GM19463 (cell line): ENCODE measurements around the gene UBL7.
A peak's percentile ranks its signal among the peaks of the same experiment; 100 is the strongest.
"Not testable (repeated sequence)": the region's sequence is repeated elsewhere in the genome, so short reads cannot be mapped to it uniquely, and the experiment has no call there.

Source experiments
- ATAC-seq: cut with Tn5 transposase; IDR thresholded peaks from one replicate; pipeline ENCODE4 v1.9.1; 2021; ENCODE audit warnings: mild to moderate bottlenecking, moderate library complexity; ENCODE audit not compliant: unreplicated experiment

The UBL7 gene, protein sequence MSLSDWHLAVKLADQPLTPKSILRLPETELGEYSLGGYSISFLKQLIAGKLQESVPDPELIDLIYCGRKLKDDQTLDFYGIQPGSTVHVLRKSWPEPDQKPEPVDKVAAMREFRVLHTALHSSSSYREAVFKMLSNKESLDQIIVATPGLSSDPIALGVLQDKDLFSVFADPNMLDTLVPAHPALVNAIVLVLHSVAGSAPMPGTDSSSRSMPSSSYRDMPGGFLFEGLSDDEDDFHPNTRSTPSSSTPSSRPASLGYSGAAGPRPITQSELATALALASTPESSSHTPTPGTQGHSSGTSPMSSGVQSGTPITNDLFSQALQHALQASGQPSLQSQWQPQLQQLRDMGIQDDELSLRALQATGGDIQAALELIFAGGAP

DNA sequence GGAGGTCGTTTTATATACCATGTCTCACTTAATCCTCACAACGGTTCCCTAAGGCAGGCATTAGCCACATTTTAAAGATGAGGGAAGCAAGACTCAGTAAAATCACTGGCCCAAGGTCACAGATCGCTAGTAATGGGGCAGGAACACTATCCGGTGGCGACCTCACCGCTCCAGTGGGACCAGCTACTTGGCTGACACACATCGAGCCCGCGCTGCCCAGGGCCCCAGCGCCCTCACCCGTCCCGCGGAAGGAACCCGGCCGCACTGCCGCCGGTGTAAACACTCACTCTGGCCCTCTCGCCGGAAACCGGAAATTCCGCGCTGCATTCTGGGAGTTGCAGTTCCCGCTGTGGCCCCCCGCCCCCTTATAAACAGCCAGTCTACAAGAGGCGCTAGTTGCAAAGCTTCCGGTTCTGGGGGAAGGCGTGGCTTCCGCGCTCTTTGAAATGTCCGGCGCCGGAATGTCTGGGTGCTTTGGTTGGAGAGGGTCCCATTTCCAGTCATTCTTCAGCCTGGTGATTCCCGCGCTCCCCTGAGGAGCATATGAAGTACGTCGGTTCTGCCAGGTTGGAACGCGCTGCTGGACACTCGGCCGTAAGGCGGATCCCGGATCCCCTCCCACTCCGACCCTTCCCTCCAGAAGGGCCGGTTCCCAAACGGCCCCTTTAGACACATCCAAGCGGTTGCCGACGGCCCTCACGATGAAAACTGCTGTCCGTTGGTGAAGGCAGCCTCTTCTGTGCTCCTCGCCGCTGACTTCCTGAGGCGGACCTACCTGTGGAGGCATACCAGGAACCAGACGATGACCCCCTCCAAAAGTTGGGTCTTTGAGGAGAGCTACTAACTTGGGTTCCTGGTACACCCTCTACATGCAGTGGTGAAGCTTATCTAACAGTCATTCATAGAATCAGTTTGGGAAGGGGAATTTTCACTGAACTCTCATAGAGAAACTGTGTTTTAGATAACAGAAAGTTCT is at the start of gene UBL7:
Gene UBL7, minus strand, starts transcription at position 290 of the 976 bp plus-strand sequence. CDS start 2,293 bp downstream, outside the sequence.
- peak; percentile 87 for ATAC-seq

DNA sequence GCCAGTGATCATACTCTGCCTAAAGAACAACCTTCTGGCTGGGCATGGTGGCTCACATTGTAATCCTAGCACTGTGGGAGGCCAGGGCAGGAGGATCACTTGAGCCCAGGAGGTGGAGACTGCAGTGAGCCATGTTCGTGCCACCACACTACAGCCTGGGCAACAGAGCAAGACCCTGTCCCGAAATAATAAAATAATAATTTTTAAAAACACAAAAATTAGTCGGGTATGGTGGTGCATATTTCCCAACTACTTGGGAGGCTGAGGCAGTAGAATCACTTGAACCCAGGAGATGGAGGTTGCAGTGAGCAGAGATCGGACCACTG is 45.5 kb upstream of the UBL7 start:
- no peak for ATAC-seq

DNA sequence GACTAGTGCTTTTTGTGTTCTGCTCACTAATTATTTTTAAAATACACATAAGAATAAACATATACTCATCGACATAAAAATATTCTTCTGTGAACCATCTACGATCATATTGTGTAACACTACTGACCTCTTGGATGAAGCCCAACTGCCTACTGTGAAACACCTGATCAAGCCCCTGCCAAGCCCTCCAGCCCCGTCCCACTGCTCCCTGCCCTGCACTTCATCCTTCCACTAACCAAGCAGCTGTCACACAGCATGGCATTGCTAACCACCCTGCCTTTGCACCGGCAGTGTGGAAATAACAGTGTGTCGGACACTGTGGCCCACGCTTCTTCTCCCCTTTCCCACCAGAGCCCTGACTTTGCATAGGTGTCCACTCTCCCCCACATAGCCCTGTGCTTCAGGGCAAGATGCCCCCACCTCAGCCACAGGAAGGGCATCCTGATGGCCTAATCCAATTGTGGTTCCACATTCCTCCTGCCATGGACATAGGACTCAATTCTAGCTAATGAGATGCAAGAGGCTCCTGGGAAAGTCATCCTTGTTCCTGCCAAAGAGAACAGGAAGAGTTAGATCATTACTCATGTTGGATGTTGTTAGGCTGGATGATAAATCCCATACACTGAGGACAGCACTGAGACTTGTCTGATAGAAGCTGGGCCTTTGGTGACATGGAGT is 45.0 kb upstream of the UBL7 start:
- no peak for ATAC-seq

DNA sequence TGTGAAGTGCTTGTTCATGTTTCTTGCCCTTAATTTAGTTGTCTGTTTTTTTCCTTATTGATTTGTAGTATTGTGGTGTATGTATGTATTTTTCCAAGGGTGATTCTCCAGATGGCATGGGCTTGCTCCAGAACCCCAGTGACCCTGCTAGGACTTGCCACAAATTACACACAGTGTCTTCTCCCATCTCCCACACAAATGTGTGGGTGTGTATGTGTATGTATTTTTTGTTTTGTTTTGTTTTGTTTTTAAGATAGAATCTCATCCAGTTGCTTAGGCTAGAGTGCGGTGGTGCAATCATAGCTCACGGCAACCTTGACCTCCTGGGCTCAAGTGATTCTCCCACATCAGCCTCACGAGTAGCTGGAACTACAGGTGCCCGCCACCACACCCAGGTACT is 43.9 kb upstream of the UBL7 start:
- no peak for ATAC-seq

DNA sequence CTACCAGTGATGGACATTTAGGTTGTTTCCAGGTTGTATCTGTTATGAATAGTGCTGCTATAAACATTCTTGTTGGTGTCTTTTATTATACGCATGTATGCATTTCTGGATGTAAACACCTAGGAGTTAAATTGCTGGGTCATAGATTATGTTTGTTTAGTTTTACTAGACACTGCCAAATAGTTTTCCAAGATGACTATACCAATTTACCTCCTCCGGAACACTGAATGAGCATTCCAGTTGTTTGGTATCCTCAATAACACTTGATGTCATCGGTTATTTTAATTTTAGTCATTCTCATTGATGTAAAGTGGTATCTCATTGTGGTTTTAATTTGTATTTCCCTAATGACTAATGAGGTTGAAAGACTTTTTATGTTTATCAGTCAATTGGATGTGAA is 43.5 kb upstream of the UBL7 start:
- ATAC-seq: no peak

DNA sequence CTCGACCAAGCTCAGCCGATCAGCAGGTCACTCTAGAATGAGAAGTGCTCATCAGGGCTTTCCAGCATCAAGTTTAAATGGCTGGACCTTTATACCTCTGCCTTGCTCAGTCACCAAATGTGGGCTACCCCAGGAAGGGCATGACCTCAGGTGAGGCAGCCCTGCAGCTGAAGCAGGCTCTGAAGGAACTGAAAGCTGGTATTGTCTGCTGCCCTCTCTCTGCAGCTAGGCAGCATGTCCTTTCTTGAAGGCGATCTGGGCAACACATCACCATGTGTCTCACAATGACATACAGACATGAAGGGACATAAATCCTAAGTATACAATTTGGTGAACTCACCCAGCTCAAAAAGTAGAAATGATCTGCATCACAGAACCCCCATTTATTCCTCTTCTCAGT is 41.3 kb upstream of the UBL7 start:
- no peak for ATAC-seq

DNA sequence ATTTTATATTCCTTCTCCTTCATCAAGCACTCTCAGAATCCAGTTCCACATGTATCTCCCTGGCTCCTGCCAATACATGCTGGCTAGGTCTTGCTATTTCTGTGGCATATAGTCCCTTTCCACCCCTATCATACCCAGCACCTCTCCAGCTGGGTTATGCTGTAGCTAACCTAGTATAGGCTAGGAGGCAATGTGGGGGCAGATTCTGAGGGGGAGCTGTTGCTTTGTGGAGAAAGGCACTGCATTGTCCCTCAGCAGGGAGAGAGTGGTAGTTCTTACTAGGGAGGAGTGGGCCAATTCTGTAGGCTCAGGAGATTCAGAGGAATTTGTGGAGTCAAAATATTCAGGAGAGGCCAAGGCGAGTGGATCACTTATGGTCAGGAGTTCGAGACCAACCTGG is 39.4 kb upstream of the UBL7 start:
- no peak for ATAC-seq

DNA sequence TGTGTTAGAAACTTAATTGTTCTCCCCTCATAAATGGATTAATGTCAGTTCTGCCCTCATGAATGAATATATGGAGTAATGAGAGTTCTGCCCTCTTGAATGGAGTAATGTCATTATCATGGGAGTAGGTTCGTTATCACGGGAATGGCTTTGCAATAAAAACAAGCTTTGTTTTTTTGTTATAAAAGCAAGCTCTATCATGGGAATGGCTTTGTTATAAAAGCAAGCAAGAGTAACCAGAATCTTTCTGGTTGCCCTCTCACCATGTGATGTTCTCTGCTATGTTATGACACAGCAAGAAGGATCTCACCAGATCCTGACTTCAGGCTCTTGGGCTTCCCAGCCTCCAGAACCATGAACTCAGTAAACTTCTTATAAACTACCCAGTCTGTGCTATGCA is 38.4 kb upstream of the UBL7 start:
- no peak for ATAC-seq

DNA sequence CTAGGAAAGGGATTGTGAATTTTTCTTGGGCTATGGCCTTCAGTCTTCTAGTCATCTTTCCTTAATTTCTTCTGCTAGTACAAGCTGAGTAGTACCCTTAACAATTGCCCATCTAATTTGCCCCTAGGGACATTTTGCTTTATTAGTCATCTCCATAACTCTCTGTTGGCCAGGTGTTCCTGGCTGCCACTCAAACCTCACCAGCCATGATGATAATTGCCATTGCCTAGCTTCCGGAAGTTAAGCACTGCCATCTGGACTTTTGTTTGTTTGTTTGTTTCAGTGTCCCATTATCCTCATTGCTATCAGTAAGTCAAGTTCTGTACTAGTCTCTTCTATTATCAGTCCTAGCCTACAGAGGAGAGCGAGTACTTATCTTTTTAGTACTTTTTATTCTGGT is 36.6 kb upstream of the UBL7 start:
- ATAC-seq: no peak

DNA sequence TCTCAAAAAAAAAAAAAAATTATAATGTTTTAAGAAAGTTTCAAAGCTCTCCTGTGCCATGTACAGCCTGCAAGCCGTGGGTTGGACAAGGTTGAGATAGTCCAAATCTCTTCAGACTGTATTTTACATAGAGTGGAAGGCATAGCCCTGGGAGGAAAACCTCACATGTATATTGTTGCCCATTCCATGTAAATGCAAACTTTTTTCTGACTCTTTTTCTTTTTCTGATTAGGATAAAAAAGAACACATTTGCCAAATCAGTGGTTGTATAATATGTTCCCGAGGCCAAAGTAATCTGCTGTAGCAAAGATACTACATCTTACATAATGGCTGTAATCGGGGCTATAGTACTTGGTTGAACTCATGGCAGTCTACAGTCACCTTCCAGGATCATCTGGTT is 35.7 kb upstream of the UBL7 start:
- no peak for ATAC-seq

DNA sequence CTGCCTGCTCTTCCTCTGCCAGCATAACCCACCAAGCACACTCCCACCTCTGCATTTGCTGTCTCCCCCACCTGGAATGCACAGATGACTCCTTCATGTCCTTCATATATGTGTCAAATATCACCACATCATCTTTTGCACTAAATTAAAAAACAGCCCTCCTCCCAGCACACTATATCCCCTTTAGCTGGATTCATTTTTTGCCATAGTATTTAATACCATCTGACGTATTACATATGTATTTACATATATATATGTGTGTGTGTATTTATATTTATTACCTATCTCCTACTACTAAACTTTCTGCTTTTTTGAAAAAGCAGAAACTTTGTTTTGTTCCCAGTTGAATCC is 29.4 kb upstream of the UBL7 start:
- ATAC-seq: no peak

DNA sequence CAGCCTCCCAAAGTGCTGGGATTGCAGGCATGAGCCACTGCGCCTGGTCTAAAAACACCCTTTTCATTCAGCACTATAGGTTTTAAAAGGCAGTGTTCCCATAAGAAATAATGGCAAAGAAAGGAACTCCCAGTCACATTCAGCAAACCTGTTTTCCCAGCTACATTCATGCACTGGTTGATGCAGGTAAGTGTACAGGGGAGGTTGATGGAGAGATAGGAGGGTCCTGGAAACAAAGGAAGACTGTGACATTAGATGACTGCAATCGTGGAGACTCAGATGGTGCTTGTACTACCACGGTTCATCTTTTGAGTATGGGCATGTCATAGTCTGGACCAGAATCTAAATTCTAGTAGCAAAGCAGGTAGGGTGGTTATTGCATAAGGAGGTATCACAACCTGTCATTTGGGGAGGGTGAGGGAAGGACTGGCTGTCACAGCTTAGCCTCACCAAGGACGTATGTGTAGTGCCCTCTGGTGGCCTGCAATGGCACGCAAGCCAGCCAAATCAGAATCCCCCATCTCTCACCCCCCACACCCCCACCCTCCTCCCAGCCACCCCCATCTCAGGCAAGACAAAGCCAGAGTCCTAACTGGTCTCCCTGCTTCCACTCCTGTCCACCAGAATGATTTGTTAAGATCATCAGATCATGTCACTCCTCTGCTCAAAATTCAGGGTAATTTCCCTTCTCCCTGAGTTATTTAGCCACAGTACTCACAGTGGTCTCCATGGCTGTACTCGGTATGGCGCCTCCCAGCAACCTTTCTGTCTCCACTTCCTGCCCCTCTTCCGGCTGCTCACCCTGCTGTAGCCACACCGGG is 28.8 kb upstream of the UBL7 start:
- ATAC-seq: peak; percentile 73

DNA sequence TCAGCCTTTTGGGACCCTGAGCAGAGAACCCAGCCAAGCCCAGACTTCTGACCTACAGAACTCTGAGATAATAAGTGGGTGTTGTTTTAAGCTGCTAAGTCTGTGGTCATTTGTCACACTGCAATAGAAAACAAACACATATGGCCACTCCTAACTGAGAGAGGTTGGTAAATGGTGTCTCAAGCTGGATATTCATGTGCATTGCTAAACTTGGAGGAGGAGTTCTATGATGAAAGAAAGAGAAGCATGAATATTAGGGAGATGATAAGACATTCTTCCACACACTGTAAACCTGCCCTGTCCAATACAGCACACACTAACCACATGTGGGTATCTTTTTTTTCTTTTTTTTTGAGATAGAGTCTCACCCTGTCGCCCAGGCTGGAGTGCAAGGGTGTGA is 27.8 kb upstream of the UBL7 start:
- ATAC-seq: no peak

DNA sequence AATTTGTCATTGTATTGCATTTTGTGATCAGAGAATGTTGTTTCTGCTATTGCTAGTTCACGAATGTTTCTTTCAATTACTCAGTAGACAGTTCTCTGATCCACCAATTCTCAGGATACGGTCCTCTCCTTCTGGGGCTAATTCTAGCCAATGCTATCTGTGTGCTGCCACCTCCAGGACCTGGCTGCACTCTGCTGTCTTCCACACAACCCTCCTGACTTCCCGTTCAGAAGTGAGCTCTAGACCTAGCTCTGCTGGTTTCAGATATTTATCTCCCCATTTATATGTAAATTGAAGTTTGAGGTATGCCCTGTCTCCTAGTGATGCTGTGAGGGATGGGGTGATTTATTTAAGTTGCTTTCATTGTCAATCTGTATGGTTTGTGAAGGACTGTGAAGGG is 21.7 kb upstream of the UBL7 start:
- ATAC-seq: no peak

DNA sequence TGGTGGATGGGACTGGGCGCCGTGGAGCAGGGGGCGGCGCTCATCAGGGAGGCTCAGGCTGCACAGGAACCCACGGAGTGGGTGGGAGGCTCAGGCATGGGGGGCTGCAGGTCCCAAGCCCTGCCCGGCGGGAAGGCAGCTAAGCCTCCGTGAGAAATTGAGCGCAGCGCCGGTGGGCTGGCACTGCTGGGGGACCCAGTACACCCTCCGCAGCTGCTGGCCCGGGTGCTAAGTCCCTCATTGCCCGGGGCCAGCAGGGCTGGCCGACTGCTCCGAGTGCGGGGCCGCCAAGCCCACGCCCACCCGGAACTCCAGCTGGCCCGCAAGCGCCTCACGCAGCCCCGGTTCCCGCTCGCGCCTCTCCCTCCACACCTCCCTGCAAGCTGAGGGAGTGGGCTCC is 19.4 kb upstream of the UBL7 start:
- not testable (repeated sequence) for ATAC-seq

DNA sequence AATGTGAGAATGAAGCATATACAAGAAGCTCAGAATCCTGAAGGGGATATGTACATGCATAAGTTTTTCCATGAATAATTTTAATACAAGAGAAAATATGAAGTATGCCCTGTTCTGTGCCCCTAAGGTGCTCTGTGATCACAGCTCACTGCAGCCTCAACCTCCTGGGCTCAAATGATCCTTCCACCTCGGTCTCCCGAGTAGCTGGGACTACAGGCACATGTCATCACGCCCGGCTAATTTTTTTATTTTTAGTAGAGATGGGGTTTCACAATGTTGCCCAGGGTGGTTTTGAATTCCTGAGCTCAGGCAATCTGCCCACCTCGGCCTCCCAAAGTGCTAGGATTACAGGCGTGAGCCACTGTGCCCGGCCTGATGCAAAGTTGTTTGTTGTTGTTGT is 10.7 kb upstream of the UBL7 start:
- not testable (repeated sequence) for ATAC-seq

DNA sequence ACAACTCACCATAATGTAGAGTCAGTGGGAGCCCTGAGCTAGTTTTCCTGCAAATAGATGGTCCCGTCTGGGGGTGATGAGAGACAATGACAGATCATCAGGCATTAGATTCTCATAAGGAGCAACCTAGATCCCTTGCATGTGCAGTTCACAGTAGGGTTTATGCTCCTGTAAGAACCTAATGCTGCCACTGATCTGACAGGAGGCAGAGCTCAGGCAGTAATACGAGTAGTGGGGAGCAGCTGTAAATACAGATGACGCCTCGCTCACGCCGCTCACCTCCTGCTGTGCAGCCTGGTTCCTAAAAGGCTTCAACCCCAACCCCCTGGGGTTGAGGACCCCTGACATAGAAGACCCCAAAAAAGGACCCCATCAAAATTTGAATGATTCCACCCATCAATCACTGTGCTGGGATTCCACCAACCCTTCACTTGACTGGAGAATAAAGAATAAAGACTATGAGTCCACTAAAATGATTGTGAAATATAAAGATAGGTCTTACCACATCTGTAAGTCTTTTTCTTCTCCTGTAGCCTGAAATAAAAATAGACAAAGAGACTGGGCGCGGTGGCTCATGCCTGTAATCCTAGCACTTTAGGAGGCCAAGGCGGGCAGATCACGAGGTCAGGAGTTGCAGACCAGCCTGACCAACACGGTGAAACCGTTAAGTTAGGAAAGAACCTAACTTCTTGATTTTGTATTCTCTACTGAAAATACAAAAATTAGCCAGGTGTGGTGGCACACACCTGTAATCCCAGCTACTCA is 9.9 kb upstream of the UBL7 start:
- ATAC-seq: no peak

DNA sequence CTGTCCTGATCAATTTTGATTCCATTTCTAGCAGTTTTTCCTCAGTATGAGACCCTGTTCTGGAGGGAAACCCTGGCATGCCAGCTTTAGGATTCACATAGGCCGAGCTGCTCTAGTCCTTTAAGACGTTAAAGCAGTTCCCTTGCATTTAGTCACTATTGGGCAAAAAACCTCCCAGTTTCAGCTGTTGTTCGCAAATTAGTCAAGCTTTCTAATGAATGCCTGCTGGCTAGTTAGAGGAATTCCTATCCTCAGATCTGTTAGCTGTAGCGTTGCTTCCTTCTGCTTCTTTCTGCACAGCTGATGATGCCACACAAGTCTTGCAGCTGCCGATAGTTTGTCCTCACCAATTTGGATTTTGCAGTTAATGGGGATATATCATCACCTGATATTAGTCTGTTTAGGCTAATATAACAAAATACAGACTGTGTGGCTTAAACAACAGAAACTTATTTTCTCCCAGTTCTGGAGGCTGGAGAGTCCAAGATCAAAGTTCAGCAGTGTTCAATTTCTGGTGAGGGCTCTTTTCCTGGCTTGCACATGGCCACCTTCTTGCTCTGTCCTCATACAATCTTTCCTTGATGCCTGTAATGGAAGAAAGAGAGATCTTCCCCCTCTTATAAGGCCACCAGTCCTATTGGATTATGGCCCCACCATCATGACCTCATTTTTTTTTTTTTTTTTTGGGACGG is 7.5 kb upstream of the UBL7 start:
- no peak for ATAC-seq

DNA sequence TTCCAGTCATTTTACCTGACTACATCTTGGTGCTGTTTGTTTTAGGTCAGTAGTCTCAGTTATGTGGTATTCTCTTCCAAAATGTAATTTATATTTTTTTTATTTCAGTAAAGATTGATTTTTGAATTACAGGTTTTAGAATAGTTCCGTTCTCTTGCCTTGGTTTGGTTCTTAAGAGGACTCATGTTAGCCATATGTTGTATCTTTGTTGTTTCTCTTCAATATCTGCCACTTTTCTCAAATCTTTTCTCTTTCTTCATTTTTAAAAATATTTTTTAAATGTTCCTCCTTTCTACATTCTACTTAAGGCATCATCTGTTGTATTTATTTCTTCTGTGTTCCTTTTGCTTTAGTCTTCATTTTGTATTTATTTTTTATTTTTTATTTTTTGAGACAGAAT is 5.6 kb upstream of the UBL7 start:
- no peak for ATAC-seq
